Articular chondrocyte of knee joint (primary cell): ENCODE measurements around the gene MAP3K5. TPM values are rescaled to one million over a fixed set of nuclear protein-coding genes. Genes with fewer than 3 reads are reported as not detected.

Experiments
- small RNA-seq: library from RNA; depleted of rRNA; stranded (forward); fragments of <200 nt; gene quantifications from one replicate; pipeline ENCODE3, GENCODE V24; 2012
- total RNA-seq: library from RNA; depleted of rRNA; stranded (reverse); fragments of >200 nt; gene quantifications from 2 replicates; pipeline ENCODE4 v1.2.3, GENCODE V29; 2012

Gene MAP3K5
- 7.6 and 16.2 TPM in 2 replicates for total RNA-seq

GRCh38 chr6:136792410-136793262, at the start of gene MAP3K5:
Gene MAP3K5, minus strand, starts transcription at chr6:136792477. Its CDS starts 320 bp downstream, at chr6:136792157.

GRCh38 chr6:136822376-136823127, 30.3 kb upstream of the MAP3K5 start, which contains the start of gene PEX7:
Gene PEX7, plus strand, starts transcription at chr6:136822592. Its CDS starts 74 bp downstream, at chr6:136822666.

GRCh38 chr6:136550330-136551071, 241.8 kb downstream of the MAP3K5 start, which contains the start of gene MAP7:
Gene MAP7, minus strand, starts transcription at chr6:136550422. Its CDS starts 14 bp downstream, at chr6:136550408.

Small RNA genes lying within 50 kb of the gene (small RNA-seq; reads per million reads assigned to genes)
- not detected for gene RNA5SP219

Other genes starting within 250 kb of the MAP3K5 start
- gene MAP7, start 242.1 kb downstream of the MAP3K5 start, total RNA-seq = 0.78 and 1.4 TPM in 2 replicates
- 8.0 and 12.1 TPM in 2 replicates for gene PEX7, start 30.1 kb upstream of the MAP3K5 start, total RNA-seq
- not detected in 2 replicates for gene SLC35D3, start 129.8 kb upstream of the MAP3K5 start, total RNA-seq